ENCODE data around the gene ZBTB7C.

The ZBTB7C gene

DNA sequence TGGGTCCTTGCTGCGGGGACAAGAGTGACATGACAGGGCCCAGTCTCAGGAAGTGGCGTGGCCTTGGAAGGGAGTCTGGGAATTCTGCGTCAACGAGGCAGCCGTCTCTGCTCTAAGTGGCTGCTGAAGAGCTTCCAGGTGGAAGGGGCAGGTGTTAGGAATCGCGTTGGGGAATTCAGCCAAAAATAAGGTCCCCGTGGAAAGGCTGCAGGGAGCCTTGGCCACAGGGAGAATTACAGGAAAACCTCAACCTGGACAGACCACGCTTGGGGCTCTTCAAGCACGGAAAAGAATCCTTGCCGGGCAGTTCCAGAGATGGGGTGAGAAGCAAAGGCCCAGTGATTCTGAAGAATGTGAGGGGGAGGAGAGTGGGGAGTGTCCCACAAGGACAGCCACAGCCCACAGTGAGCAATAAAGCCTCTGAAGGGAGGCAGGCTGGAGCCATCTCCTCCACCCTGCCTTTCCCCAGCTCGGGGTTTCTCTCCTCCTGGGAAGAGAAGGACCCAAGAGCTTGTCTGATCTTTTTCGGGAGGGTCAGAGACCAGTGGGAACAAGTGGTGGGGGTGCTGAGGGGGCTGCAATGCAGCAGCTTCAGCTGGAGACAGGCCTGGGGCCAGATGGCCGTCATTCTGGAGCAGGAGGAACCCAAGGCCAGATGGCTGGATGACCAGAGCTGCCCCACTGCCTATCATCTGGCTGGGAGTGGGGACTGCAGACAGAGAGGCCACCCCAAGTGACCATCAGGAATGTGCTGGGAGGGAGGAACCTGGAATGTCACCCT is 372.4 kb downstream of the ZBTB7C start:
- H3K9ac ChIP-seq (ENCODE audit: low read length) = no peak overlapping the region
- H3K36me3 ChIP-seq (ENCODE audit: low read length) = no peaks in the 10 kb centered on the region
- H3K79me2 ChIP-seq (ENCODE audit: insufficient read depth, low read length) = no peaks in the 10 kb centered on the region
- no peaks in the 10 kb centered on the region for H3F3A ChIP-seq (ENCODE audit: insufficient read depth)
- H4K20me1 ChIP-seq (ENCODE audit: low read depth, low read length) = no peaks in the 10 kb centered on the region
- H3K4me2 ChIP-seq (ENCODE audit: low read depth, low read length, poor library complexity, severe bottlenecking) = no peak overlapping the region
- no peak overlapping the region for H3K4me3 ChIP-seq (ENCODE audit: insufficient read depth, low read length, poor library complexity, severe bottlenecking)
- no peaks in the 10 kb centered on the region for H3K9me3 ChIP-seq (ENCODE audit: insufficient read depth, low read length)
- H3K27ac ChIP-seq (ENCODE audit: low read depth, low read length) = no peak overlapping the region
- no peak overlapping the region for H2AFZ ChIP-seq (ENCODE audit: low read depth, low read length, severe bottlenecking)
- H3K9me2 ChIP-seq (replicated peaks; ENCODE audit: insufficient read depth, low read length) = no peaks in the 10 kb centered on the region
- no peaks in the 10 kb centered on the region for H3K27me3 ChIP-seq (ENCODE audit: low read length)
- TF ChIP-seq EZH2phosphoT487 (conservative IDR thresholded peaks at IDR 0.05; ENCODE audit: low read length) = no peak
- TF ChIP-seq, protein P1, sequence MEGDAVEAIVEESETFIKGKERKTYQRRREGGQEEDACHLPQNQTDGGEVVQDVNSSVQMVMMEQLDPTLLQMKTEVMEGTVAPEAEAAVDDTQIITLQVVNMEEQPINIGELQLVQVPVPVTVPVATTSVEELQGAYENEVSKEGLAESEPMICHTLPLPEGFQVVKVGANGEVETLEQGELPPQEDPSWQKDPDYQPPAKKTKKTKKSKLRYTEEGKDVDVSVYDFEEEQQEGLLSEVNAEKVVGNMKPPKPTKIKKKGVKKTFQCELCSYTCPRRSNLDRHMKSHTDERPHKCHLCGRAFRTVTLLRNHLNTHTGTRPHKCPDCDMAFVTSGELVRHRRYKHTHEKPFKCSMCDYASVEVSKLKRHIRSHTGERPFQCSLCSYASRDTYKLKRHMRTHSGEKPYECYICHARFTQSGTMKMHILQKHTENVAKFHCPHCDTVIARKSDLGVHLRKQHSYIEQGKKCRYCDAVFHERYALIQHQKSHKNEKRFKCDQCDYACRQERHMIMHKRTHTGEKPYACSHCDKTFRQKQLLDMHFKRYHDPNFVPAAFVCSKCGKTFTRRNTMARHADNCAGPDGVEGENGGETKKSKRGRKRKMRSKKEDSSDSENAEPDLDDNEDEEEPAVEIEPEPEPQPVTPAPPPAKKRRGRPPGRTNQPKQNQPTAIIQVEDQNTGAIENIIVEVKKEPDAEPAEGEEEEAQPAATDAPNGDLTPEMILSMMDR (IDR thresholded peaks at IDR 0.05; ENCODE audit: insufficient read depth, low read length, poor library complexity, severe bottlenecking) = no peak

DNA sequence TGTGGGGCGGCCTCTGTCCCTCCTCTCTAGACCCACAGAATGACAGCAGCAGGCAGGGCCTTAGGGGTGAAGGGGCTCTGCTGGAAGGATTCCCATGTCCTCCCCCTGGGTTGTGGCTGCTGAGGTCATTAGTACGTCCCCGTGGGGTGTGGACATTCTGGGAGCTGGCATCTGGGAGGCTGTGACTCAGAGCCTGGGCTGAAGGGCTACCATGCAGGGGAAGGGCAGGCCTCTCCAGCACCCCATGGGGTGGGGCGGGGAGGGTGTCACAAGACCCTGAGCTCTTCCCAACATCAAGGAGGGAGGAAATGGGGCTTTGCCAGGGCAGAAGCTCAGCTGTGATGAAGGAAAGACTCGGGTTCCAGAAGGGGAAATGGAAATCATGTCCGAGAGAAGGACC is 373.0 kb downstream of the ZBTB7C start:
- TF ChIP-seq EZH2phosphoT487 (conservative IDR thresholded peaks at IDR 0.05; ENCODE audit: low read length) = no peak
- TF ChIP-seq, protein P1 (IDR thresholded peaks at IDR 0.05; ENCODE audit: insufficient read depth, low read length, poor library complexity, severe bottlenecking) = no peak
- H2AFZ ChIP-seq (ENCODE audit: low read depth, low read length, severe bottlenecking) = no peak overlapping the region
- H3K9ac ChIP-seq (ENCODE audit: low read length) = no peak overlapping the region
- H3F3A ChIP-seq (ENCODE audit: insufficient read depth) = no peaks in the 10 kb centered on the region
- no peak overlapping the region for H3K4me2 ChIP-seq (ENCODE audit: low read depth, low read length, poor library complexity, severe bottlenecking)
- H3K27me3 ChIP-seq (ENCODE audit: low read length) = no peaks in the 10 kb centered on the region
- H3K36me3 ChIP-seq (ENCODE audit: low read length) = no peaks in the 10 kb centered on the region
- no peaks in the 10 kb centered on the region for H4K20me1 ChIP-seq (ENCODE audit: low read depth, low read length)
- no peak overlapping the region for H3K27ac ChIP-seq (ENCODE audit: low read depth, low read length)
- H3K9me3 ChIP-seq (ENCODE audit: insufficient read depth, low read length) = no peaks in the 10 kb centered on the region
- H3K9me2 ChIP-seq (replicated peaks; ENCODE audit: insufficient read depth, low read length) = no peaks in the 10 kb centered on the region
- no peak overlapping the region for H3K4me3 ChIP-seq (ENCODE audit: insufficient read depth, low read length, poor library complexity, severe bottlenecking)
- no peaks in the 10 kb centered on the region for H3K79me2 ChIP-seq (ENCODE audit: insufficient read depth, low read length)

DNA sequence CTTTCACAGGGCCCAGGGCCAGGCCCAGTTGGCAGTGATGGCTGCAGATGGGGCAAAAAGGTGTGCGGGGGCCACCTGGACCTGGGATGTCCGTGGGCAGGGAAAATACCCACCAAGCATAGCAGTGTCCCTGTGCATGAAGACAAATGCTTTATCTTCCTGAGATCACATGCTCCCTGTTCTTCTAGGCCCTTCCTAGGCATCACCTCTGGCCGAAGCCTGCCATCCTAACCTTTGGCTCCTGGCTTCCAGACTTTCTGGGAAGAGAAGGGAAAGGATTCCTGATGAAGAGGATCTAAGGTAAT is 373.7 kb downstream of the ZBTB7C start:
- H3K27ac ChIP-seq (ENCODE audit: low read depth, low read length) = no peak overlapping the region
- H3K9me3 ChIP-seq (ENCODE audit: insufficient read depth, low read length) = no peaks in the 10 kb centered on the region
- no peak overlapping the region for H2AFZ ChIP-seq (ENCODE audit: low read depth, low read length, severe bottlenecking)
- H3F3A ChIP-seq (ENCODE audit: insufficient read depth) = no peaks in the 10 kb centered on the region
- TF ChIP-seq EZH2phosphoT487 (conservative IDR thresholded peaks at IDR 0.05; ENCODE audit: low read length) = no peak
- TF ChIP-seq, protein P1 (IDR thresholded peaks at IDR 0.05; ENCODE audit: insufficient read depth, low read length, poor library complexity, severe bottlenecking) = no peak
- no peaks in the 10 kb centered on the region for H4K20me1 ChIP-seq (ENCODE audit: low read depth, low read length)
- H3K4me2 ChIP-seq (ENCODE audit: low read depth, low read length, poor library complexity, severe bottlenecking) = no peak overlapping the region
- H3K27me3 ChIP-seq (ENCODE audit: low read length) = no peaks in the 10 kb centered on the region
- H3K79me2 ChIP-seq (ENCODE audit: insufficient read depth, low read length) = no peaks in the 10 kb centered on the region
- no peak overlapping the region for H3K9ac ChIP-seq (ENCODE audit: low read length)
- H3K4me3 ChIP-seq (ENCODE audit: insufficient read depth, low read length, poor library complexity, severe bottlenecking) = no peak overlapping the region
- no peaks in the 10 kb centered on the region for H3K36me3 ChIP-seq (ENCODE audit: low read length)
- H3K9me2 ChIP-seq (replicated peaks; ENCODE audit: insufficient read depth, low read length) = no peaks in the 10 kb centered on the region

Measured in SU-DHL-6 (cell line).